Left ventricle myocardium inferior (tissue), 1 donor: ENCODE results near the gene CUTA. TPM values are rescaled to one million over a fixed set of nuclear protein-coding genes. Genes with fewer than 3 reads are reported as not detected.

ENCODE experiments used
- DNase-seq: peaks from one replicate; pipeline ENCODE4 v3.0.0-alpha.2; 2020
- H3K27ac ChIP-seq: fragments of 200-600 bp; replicated peaks from 2 replicates; pipeline ENCODE4 v1.8.0; 2021
- H3K27me3 ChIP-seq: fragments of 200-600 bp; 2 replicates; pipeline ENCODE4 v1.8.0; 2021; ENCODE audit warnings: low read depth
- H3K36me3 ChIP-seq: fragments of 200-600 bp; 2 replicates; pipeline ENCODE4 v1.8.0; 2021
- H3K4me1 ChIP-seq: fragments of 200-600 bp; 2 replicates; pipeline ENCODE4 v1.8.0; 2021
- H3K4me3 ChIP-seq: fragments of 200-600 bp; 2 replicates; pipeline ENCODE4 v1.8.0; 2021; ENCODE audit warnings: mild to moderate bottlenecking, moderate library complexity
- H3K9me3 ChIP-seq: fragments of 200-600 bp; replicated peaks from 2 replicates; pipeline ENCODE4 v1.8.0; 2021
- intact Hi-C: fragments of 100-400 bp; cut with micrococcal nuclease; formaldehyde crosslinking; loops from one replicate; pipeline ENCODE4 v1.11.0; 2022
- total RNA-seq: library from RNA; stranded (reverse); fragmentation: NEBNext Ultra II Directional; extraction: Animal tissue kit (Norgen Biotek cat#: 25700); gene quantifications from one replicate; pipeline ENCODE4 v1.2.1, GENCODE V29; 2021
- TF ChIP-seq, protein P1 (sequence below): fragments of 200-600 bp; IDR thresholded peaks from 2 replicates; pipeline ENCODE4 v1.8.0; 2021; ENCODE audit warnings: antibody characterized with exemption, mild to moderate bottlenecking, borderline replicate concordance
- donor health status: DM: no; HTN: yes; CAD: no; lungs with severe emphysema.

CUTA gene
- total RNA-seq, 1 donor from 2014 or later: 107 TPM

DNA sequence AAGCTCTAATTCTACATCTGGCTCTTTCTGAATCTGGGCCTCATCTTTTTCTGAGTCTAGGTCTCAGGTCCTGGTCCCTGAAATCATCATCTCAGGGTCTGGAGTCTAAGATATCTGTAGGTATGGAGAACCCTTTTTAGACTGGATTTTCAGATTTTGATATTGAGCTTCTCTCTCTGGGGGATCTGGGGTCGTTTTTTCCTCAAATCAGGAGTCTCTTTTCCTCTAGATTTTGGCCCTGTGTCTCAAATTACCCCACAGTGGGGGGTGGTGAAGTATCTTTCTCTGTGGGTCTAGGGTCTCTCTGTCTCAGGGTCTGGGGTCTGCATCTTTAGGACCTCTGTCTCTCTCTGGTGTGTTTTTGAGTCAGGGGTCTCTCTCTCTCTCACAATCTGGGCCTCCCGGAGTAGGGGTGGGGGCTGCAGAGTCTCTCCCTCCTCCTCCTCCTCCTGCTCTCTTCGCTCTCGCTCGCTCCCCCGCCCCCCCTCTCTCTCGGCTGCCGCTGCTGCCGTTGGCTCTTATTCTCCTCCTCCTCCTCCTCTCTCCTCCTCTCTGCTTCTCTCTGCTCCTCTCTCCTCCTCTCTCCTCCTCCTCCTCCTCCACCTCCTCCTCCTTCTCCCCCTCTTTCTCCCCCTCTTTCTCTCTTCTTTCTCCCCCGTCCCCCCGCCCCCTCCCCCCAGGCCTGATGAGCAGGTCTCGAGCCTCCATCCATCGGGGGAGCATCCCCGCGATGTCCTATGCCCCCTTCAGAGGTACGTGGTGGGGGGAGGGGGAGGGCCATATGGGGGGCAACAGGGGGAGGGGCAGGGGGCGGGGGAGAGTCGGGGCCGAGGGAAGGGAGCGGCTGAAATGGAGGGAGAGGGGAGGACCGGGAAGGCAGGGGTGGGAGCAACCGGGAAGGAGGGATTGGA is 1.9 kb upstream of the CUTA start, which contains the start of gene SYNGAP1:
SYNGAP1 (plus strand) TSS at position 486 of the 911 bp plus-strand sequence; CDS start at position 686, 200 bp downstream.
- Histone ChIP-seq H3K36me3 (peaks cover 18% of the 10 kb centered on the region), H3K27ac (peak within 1 kb of the TSS; percentile 97), H3K27me3 (no peaks in the 10 kb centered on the region), H3K4me3 (peak within 1 kb of the TSS; percentile 86), H3K9me3 (no peaks in the 10 kb centered on the region), H3K4me1 (peaks cover 58% of the 10 kb centered on the region)
- intact Hi-C loops: no loop called here
- TF ChIP-seq, protein P1, sequence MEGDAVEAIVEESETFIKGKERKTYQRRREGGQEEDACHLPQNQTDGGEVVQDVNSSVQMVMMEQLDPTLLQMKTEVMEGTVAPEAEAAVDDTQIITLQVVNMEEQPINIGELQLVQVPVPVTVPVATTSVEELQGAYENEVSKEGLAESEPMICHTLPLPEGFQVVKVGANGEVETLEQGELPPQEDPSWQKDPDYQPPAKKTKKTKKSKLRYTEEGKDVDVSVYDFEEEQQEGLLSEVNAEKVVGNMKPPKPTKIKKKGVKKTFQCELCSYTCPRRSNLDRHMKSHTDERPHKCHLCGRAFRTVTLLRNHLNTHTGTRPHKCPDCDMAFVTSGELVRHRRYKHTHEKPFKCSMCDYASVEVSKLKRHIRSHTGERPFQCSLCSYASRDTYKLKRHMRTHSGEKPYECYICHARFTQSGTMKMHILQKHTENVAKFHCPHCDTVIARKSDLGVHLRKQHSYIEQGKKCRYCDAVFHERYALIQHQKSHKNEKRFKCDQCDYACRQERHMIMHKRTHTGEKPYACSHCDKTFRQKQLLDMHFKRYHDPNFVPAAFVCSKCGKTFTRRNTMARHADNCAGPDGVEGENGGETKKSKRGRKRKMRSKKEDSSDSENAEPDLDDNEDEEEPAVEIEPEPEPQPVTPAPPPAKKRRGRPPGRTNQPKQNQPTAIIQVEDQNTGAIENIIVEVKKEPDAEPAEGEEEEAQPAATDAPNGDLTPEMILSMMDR: no peak
- DNase-seq: peak; percentile 74

DNA sequence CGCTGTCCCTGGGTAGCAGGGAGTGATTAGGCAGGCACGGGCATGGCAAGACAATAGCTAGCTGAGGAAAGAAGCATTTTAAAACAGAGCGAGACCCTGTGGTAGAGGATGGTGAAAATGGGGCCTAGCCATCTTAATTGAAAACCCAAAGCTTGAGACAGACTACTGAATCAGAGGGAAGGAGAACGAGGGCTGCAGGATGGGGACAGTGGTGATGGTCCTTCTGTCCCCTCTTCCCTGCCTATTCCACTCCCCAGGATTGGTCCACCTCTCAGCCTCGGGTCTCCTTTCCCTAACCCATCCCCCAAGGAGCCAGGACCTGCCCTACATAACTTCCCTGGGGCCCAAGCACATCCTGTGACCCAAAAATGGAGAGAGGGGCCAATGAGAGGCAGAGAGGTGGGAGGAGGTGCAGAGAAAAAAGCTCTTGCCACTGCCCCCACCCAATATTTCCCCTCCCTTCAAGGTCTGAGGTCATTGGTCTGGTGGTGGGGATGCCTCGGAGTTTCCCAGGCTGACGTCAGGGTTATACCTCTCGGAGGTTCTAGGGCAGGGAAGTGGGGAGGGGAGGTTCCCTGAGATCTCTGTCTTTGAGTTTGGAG is 884 bp upstream of the CUTA start:
- Histone ChIP-seq H3K36me3 (peaks cover 28% of the 10 kb centered on the region), H3K4me1 (peaks cover 55% of the 10 kb centered on the region), H3K27ac (peak overlapping the region; percentile 97), H3K9me3 (no peaks in the 10 kb centered on the region), H3K4me3 (peak overlapping the region; percentile 86), H3K27me3 (no peaks in the 10 kb centered on the region)
- intact Hi-C loops: no loop called here
- TF ChIP-seq, protein P1: no peak
- no peak for DNase-seq

DNA sequence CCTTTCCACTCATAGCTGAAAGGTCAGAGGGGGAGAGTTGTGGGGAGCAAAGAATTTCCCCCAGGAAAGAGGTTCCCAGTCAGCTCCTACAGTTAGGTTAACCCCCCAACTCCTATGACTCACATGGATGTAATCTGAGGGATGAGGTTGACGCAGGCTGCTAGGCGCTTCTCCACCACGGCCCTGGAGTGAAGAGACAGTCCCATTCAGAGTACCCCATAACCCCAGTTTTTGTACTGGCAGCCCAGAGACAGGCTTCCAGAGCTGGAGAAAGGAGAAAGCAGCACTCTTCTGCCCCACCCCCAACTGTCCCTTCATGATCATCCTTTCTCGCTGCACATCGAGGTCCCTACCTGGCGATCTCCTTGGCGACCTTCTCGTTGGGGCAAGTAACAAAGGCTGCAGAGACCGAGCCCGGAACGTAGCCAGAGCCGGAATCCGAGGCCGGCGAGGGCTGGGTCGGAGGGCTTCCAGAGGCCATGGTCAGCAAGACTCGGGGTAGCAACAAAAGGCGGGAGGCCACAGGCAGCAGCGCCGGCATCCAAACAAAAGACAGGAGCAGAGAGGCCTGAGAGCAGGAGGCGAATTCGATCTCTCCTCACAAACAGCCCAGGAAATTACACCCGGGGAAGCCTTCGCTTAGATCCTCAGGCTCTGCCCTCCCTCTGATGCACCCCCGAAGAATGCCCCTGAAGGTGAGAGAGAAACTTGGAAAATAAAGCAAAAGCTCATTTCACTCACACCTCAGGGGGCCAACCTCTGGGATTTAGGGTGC is 592 bp downstream of the CUTA start:
- Histone ChIP-seq H3K36me3 (peaks cover 43% of the 10 kb centered on the region), H3K4me3 (peak overlapping the region; percentile 86), H3K27me3 (no peaks in the 10 kb centered on the region), H3K9me3 (no peaks in the 10 kb centered on the region), H3K27ac (peak overlapping the region; percentile 97), H3K4me1 (peaks cover 67% of the 10 kb centered on the region)
- intact Hi-C loops: no loop called here
- DNase-seq: no peak
- TF ChIP-seq, protein P1: no peak

DNA sequence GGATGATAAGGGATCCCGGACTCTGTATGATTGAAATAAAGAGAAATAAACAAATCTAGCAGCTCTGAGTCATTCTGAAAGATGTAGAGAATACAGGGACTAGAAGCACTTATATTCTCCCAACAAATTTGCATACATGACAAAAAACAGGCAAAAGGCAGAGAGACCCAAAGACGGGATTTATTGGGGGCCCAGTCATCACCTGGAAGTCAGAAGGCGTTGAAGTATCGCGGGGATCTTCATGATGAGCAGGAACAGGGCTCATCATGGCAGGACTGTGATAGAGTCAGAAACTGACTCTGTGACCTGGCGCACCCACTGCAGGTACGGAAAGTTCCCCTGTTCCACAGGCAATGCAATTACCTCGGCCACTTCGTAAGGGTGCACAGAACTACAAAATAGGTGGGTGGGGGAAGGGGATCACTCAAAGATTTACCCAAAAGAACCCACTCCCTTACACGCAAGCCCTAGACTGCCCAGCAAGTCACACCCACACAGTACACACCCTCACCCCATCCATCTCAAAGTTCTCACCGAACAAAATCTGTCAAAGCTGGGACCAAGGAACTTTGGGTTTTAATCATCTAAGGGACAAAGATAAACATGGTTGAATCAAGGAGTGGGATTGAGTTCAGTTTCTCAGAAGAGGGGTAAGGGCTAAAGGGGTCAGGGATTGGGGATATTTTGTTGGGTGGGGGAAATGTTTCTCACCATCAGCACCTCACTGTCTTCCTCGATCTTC is 1.4 kb downstream of the CUTA start:
- TF ChIP-seq, protein P1: no peak
- H3K4me1 ChIP-seq: peaks cover 74% of the 10 kb centered on the region

More for the DNA sequence above, 1.4 kb downstream of the CUTA start:
- no peaks in the 10 kb centered on the region for H3K9me3 ChIP-seq
- H3K27me3 ChIP-seq: no peaks in the 10 kb centered on the region
- intact Hi-C loops: no loop called here
- DNase-seq: no peak
- peak overlapping the region; percentile 86 for H3K4me3 ChIP-seq
- peak overlapping the region; percentile 97 for H3K27ac ChIP-seq
- H3K36me3 ChIP-seq: peaks cover 46% of the 10 kb centered on the region
